Cerebellar nuclear complex (tissue), 1 donor: ENCODE data around the gene DHRS3.

Source experiments
- DNase-seq, 2 experiments: peaks; one replicate each; lab custom pipeline; 2025; lab: John Stamatoyannopoulos, UW

DHRS3 gene

GRCh38 chr1:12616709-12617373 lies 1.2 kb downstream of the DHRS3 start:
- DNase-seq: no peak

- DNase-seq: no peak
Observed at GRCh38 chr1:12615865-12616708, 1.9 kb downstream of the DHRS3 start.

- no peak for DNase-seq
Observed at GRCh38 chr1:12615159-12615864, 2.7 kb downstream of the DHRS3 start.

GRCh38 chr1:12614402-12615158 lies 3.4 kb downstream of the DHRS3 start:
- no peak for DNase-seq

- DNase-seq: no peak
Observed at GRCh38 chr1:12613180-12613579, 4.8 kb downstream of the DHRS3 start.

- no peak for DNase-seq
Observed at GRCh38 chr1:12610941-12611340, 7.1 kb downstream of the DHRS3 start.

- no peak for DNase-seq
Observed at GRCh38 chr1:12610305-12610935, 7.6 kb downstream of the DHRS3 start.

- no peak for DNase-seq
Observed at GRCh38 chr1:12609469-12610003, 8.5 kb downstream of the DHRS3 start.

GRCh38 chr1:12608311-12608957 lies 9.6 kb downstream of the DHRS3 start:
- DNase-seq: no peak

GRCh38 chr1:12607263-12607662 lies 10.7 kb downstream of the DHRS3 start:
- no peak for DNase-seq

GRCh38 chr1:12604986-12605385 lies 13.0 kb downstream of the DHRS3 start:
- no peak for DNase-seq

- DNase-seq: no peak
Observed at GRCh38 chr1:12604114-12604874, 13.7 kb downstream of the DHRS3 start.

GRCh38 chr1:12603224-12603623 lies 14.8 kb downstream of the DHRS3 start:
- no peak for DNase-seq

GRCh38 chr1:12602659-12603024 lies 15.4 kb downstream of the DHRS3 start:
- DNase-seq: no peak

GRCh38 chr1:12601700-12602658 lies 16.0 kb downstream of the DHRS3 start:
- no peak for DNase-seq

- DNase-seq: no peak
Observed at GRCh38 chr1:12600880-12601633, 17.0 kb downstream of the DHRS3 start.

GRCh38 chr1:12600335-12600734 lies 17.7 kb downstream of the DHRS3 start:
- DNase-seq: no peak

- DNase-seq: no peak
Observed at GRCh38 chr1:12599657-12600056, 18.4 kb downstream of the DHRS3 start.
